K562 treated with DMSO at 1 percent for 4 hours (cell line): ENCODE data around the gene OR7D4. TPM values are rescaled to one million over a fixed set of nuclear protein-coding genes. Genes with fewer than 3 reads are reported as not detected.

ENCODE experiments used
- total RNA-seq: library from RNA; unstranded; fragments of 300-600 nt; gene quantifications from 2 replicates; pipeline ENCODE4 v1.2.3, GENCODE V29; 2022; ENCODE audit not compliant: insufficient read depth

The OR7D4 gene
- not detected in 2 replicates for total RNA-seq

GRCh38 chr19:9219489-9219888 lies at the start of gene OR7D4:
Gene OR7D4, minus strand, starts transcription at chr19:9219589. Its CDS starts 4,752 bp downstream, at chr19:9214837.

GRCh38 chr19:9250630-9251029 lies 31.2 kb upstream of the OR7D4 start, which contains the start of gene OR7E24:
Gene OR7E24, plus strand, starts transcription at chr19:9250930. Its CDS starts 114 bp downstream, at chr19:9251044.

DNA sequence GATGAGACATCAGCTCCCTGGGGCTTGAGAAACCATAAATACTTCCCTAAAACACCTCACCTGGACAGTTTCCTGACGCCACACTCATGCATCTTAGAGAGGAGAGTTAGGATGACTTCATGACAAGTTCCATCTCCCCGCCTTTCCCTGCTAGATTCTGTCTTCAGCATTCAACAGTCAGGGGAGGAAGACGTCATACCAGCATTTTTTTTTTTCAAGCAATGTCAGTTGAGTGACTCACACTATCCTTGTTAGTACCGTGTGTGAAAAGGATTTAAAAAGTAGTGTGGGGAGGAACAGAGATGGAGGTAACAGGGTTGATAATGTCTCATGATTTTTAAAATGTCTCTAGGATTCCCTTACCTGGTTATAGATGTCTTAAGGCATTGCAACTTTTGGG lies 40.5 kb downstream of the OR7D4 start, which contains the start of gene OR7D2:
OR7D2 (plus strand) TSS at position 79 of the 400 bp plus-strand sequence. CDS start 6,803 bp downstream, outside the sequence.

Other genes with a start within 250 kb of the OR7D4 start
- not detected in 2 replicates for gene MUC16, start 209.2 kb downstream of the OR7D4 start, total RNA-seq
- not detected in 2 replicates for gene OR1M1, start 132.5 kb downstream of the OR7D4 start, total RNA-seq
- gene OR7G2, start 112.1 kb downstream of the OR7D4 start, total RNA-seq, result not detected in 2 replicates
- gene OR7G1, start 103.8 kb downstream of the OR7D4 start, total RNA-seq, result not detected in 2 replicates
- not detected in 2 replicates for gene OR7G3, start 92.6 kb downstream of the OR7D4 start, total RNA-seq
- gene ZNF317, start 79.2 kb downstream of the OR7D4 start, total RNA-seq, result 18.9 and 23.6 TPM in 2 replicates
- 0.85 and 0.87 TPM in 2 replicates for gene OR7D2, start 40.6 kb downstream of the OR7D4 start, total RNA-seq
- not detected in 2 replicates for gene OR7E24, start 31.3 kb upstream of the OR7D4 start, total RNA-seq
- 0.98 and 3.8 TPM in 2 replicates for gene ZNF699, start 90.2 kb upstream of the OR7D4 start, total RNA-seq
- 8.3 and 8.8 TPM in 2 replicates for gene ZNF559, start 104.6 kb upstream of the OR7D4 start, total RNA-seq
- 0.97 and 1.9 TPM in 2 replicates for gene ZNF177, start 143.4 kb upstream of the OR7D4 start, total RNA-seq
- 19.7 and 28.7 TPM in 2 replicates for gene ZNF266, start 216.0 kb upstream of the OR7D4 start, total RNA-seq